Small intestine (tissue), 7 donors: ENCODE data around the gene VWCE. TPM values are rescaled to one million over a fixed set of nuclear protein-coding genes. Genes with fewer than 3 reads are reported as not detected.

ENCODE experiments used
- DNase-seq, 2 donors: peaks; one replicate each; pipeline versions ENCODE4 v3.0.0 to v3.0.0-alpha.2; 2013
- FAIRE-seq: peaks from 2 replicates; lab custom pipeline; 2012; peaks lifted over from hg19 to GRCh38; lab: Jason Lieb, UNC
- H3K27ac ChIP-seq, 3 donors: one replicate each; pipeline ENCODE4 v1.5.1; 2013; ENCODE audit warnings: low read length in 2 of 3, mild to moderate bottlenecking in 2 of 3, control low read depth in 1 of 3, inconsistent platforms in 1 of 3, low read depth in 1 of 3, moderate library complexity in 1 of 3
- H3K27me3 ChIP-seq, 3 donors: one replicate each; pipeline ENCODE4 v1.6.1; 2013; ENCODE audit warnings: low read length in 3 of 3, inconsistent platforms in 1 of 3; ENCODE audit not compliant: control insufficient read depth in 3 of 3, insufficient read depth in 3 of 3
- H3K36me3 ChIP-seq, 3 donors: one replicate each; pipeline ENCODE4 v1.6.1; 2013; ENCODE audit warnings: low read length in 3 of 3, inconsistent platforms in 1 of 3, low read depth in 1 of 3, mild to moderate bottlenecking in 1 of 3, moderate library complexity in 1 of 3; ENCODE audit not compliant: control insufficient read depth in 3 of 3, insufficient read depth in 2 of 3
- H3K4me1 ChIP-seq, 3 donors: one replicate each; pipeline ENCODE4 v1.6.1; 2013; ENCODE audit warnings: low read length in 2 of 3, inconsistent platforms in 1 of 3, low read depth in 1 of 3, mild to moderate bottlenecking in 1 of 3, moderate library complexity in 1 of 3; ENCODE audit not compliant: control insufficient read depth in 3 of 3, insufficient read depth in 2 of 3
- H3K4me3 ChIP-seq, 3 donors: one replicate each; pipeline ENCODE4 v1.5.1; 2013; ENCODE audit warnings: low read length in 3 of 3, control low read depth in 1 of 3, inconsistent platforms in 1 of 3, low read depth in 1 of 3, mild to moderate bottlenecking in 1 of 3, moderate library complexity in 1 of 3
- H3K9me3 ChIP-seq, 2 donors: one replicate each; pipeline ENCODE4 v1.6.1; 2013; ENCODE audit warnings: low read depth in 1 of 2, low read length in 1 of 2; ENCODE audit not compliant: control insufficient read depth in 2 of 2, insufficient read depth in 1 of 2
- WGBS, 3 donors: extraction: QIAGEN DNeasy Blood & Tissue Kit; methylation state at CpG; one replicate each; pipeline ENCODE4 v1.1.7; 2013; 5-methylcytosine and 5-hydroxymethylcytosine counted together
- polyA plus RNA-seq, 4 donors: library from polyadenylated mRNA; stranded (reverse) in 3 of 4; unstranded in 1 of 4; fragments of 200-250 nt in 3 of 4; fragments of 120-200 nt in 1 of 4; gene quantifications; one replicate each; pipeline versions ENCODE4 v1.2.1 to v1.2.3, GENCODE V29; 2013
- donor health status: healthy with polysubstance abuse.
- donor health status: control.
- donor health status: control.
- donor health status: Bipolar disorder and iron deficiency.
- donor health status: healthy.

VWCE gene
- polyA plus RNA-seq, 4 donors: 0.67 to 3.2 (median 2.1) TPM

GRCh38 chr11:61338783-61339489 lies 43.8 kb upstream of the VWCE start:
- no peak overlapping the region for H3K27ac ChIP-seq
- H3K36me3 ChIP-seq: peaks cover 0 to 77% (median 18%) of the 10 kb centered on the region in 3 donors
- no peaks in the 10 kb centered on the region for H3K27me3 ChIP-seq
- 91 to 94% (median 92%) methylated on average over 25 to 26 of the region's 26 CpGs for WGBS, 3 donors
- FAIRE-seq: no peak
- no peak overlapping the region for H3K4me3 ChIP-seq
- DNase-seq: no peak
- peaks cover 0 to 22% (median 2%) of the 10 kb centered on the region in 3 donors for H3K4me1 ChIP-seq
- no peaks in the 10 kb centered on the region for H3K9me3 ChIP-seq

- whole genome bisulfite sequencing, 3 donors: 93 to 96% (median 95%) methylated on average over 15 of the region's 15 CpGs
- FAIRE-seq (no peak), DNase-seq (no peak)
- H3K9me3 ChIP-seq: no peaks in the 10 kb centered on the region
- H3K4me3 ChIP-seq: no peak overlapping the region
- no peak overlapping the region for H3K27ac ChIP-seq
- H3K4me1 ChIP-seq: peaks cover 0 to 28% (median 2%) of the 10 kb centered on the region in 3 donors
- no peaks in the 10 kb centered on the region for H3K27me3 ChIP-seq
- H3K36me3 ChIP-seq: peaks cover 0 to 67% (median 14%) of the 10 kb centered on the region in 3 donors
These were observed 42.8 kb upstream of the VWCE start for GRCh38 chr11:61337706-61338470.

- FAIRE-seq: no peak
These were observed 41.2 kb upstream of the VWCE start for GRCh38 chr11:61336171-61336935.

GRCh38 chr11:61335355-61335710 lies 40.2 kb upstream of the VWCE start:
- 7 to 51% (median 42%) methylated on average over 1 of the region's 1 CpG for WGBS, 3 donors
- Histone ChIP-seq H3K4me3 (peak overlapping the region in 2 of 3 donors; percentile 52 to 77), H3K27ac (peak overlapping the region; percentile 75 to 94 (median 84)), H3K36me3 (peaks cover 0 to 46% (median 12%) of the 10 kb centered on the region in 3 donors), H3K27me3 (no peaks in the 10 kb centered on the region), H3K4me1 (peaks cover 6 to 31% (median 7%) of the 10 kb centered on the region in 3 donors), H3K9me3 (no peaks in the 10 kb centered on the region)
- DNase-seq: peak in 1 of 2 donors; percentile 43
- FAIRE-seq: no peak

More at GRCh38 chr11:61336171-61336935, 41.2 kb upstream of the VWCE start:
- peaks cover 5 to 30% (median 5%) of the 10 kb centered on the region in 3 donors for H3K4me1 ChIP-seq
- H3K27ac ChIP-seq: peak overlapping the region; percentile 53 to 90 (median 61)
- H3K27me3 ChIP-seq: no peaks in the 10 kb centered on the region
- WGBS, 3 donors: 32% methylated on average over 8 of the region's 8 CpGs
- peak overlapping the region in 2 of 3 donors; percentile 11 to 77 for H3K4me3 ChIP-seq
- peak; percentile 87 to 92 for DNase-seq
- peaks cover 0 to 52% (median 12%) of the 10 kb centered on the region in 3 donors for H3K36me3 ChIP-seq
- no peaks in the 10 kb centered on the region for H3K9me3 ChIP-seq

- H3K36me3 ChIP-seq: peaks cover 2 to 45% (median 11%) of the 10 kb centered on the region in 3 donors
- H3K4me3 ChIP-seq: peak overlapping the region in 2 of 3 donors; percentile 52 to 77
- FAIRE-seq: no peak
- no peaks in the 10 kb centered on the region for H3K9me3 ChIP-seq
- no peaks in the 10 kb centered on the region for H3K27me3 ChIP-seq
- 27 to 70% (median 35%) methylated on average over 16 of the region's 16 CpGs for WGBS, 3 donors
- peak; percentile 85 to 95 for DNase-seq
- peak overlapping the region; percentile 75 to 94 (median 84) for H3K27ac ChIP-seq
- peaks cover 6 to 31% (median 7%) of the 10 kb centered on the region in 3 donors for H3K4me1 ChIP-seq
These were observed 39.6 kb upstream of the VWCE start for GRCh38 chr11:61334434-61335354.

- DNase-seq (peak in 1 of 2 donors; percentile 32), FAIRE-seq (no peak)
- H3K4me3 ChIP-seq: peak overlapping the region; percentile 65 to 90 (median 72)
- peaks cover 6 to 31% (median 7%) of the 10 kb centered on the region in 3 donors for H3K4me1 ChIP-seq
- no peaks in the 10 kb centered on the region for H3K27me3 ChIP-seq
- H3K36me3 ChIP-seq: peaks cover 8 to 40% (median 12%) of the 10 kb centered on the region in 3 donors
- H3K27ac ChIP-seq: peak overlapping the region; percentile 84 to 94 (median 91)
- no peaks in the 10 kb centered on the region for H3K9me3 ChIP-seq
- 4 to 20% (median 11%) methylated on average over 19 of the region's 19 CpGs for WGBS, 3 donors
These were observed 38.7 kb upstream of the VWCE start for GRCh38 chr11:61333550-61334433.
